ENCODE results near the gene PLEKHA3. TPM values are rescaled to one million over a fixed set of nuclear protein-coding genes. Genes with fewer than 3 reads are reported as not detected.
A peak's percentile ranks its signal among the peaks of the same experiment; 100 is the strongest.

The PLEKHA3 gene
- total and polyA plus RNA-seq, 9 of the 15 experiments (the other 6 are each of a cell fraction or from before 2014, with no cell fraction given), result 2.3 to 23.4 (median 10.5) TPM

DNA sequence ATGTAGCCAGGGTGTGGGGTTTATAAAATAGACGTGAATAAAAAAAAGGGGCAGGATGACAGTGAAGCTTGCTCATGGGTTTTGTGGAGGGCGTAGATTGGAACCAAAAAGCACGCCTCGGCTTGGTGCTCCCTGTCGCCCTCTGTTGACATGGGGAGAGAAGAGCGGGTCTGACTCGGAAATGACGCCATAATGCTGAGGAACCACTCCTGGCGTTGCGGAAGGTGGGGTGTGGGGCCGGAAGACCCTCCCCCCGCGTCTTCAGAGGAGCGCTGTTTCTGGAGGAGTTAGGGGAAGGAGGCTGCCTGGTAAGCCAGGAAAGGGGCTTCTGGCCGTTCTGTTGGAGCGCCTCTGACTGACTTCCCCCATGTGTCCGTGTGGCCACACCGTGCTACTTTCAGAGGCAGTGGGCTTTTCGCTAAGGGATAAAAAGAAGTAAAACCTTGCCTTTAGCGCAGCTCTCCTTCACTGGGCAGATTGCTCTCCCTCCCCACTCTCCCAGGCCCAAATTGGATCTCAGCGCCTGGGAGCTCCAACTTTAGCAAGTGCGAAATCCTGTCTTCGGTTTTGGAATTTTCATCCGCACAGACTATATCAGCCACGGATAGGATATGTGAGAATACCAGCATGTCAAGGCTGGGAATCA, 42.8 kb downstream of the PLEKHA3 start:
- H3K4me1 ChIP-seq (replicated peaks in 1 of 2; ENCODE audit: control insufficient read depth in 2 of 2, insufficient read depth in 2 of 2, low read length in 2 of 2), result peaks cover 0 to 2% of the 10 kb centered on the region in 2 experiments; a peak in 1 of 5 replicates
- H3K79me2 ChIP-seq (ENCODE audit: control insufficient read depth, insufficient read depth, low read length), result peaks cover 42% of the 10 kb centered on the region
- FAIRE-seq (peak; percentile 96), ATAC-seq (peak; percentile 99), DNase-seq (ENCODE audit: extremely low read depth in 1 of 4, low spot score in 3 of 4) (peak; percentile 92 to 97 (median 95))
- H3K27ac ChIP-seq (ENCODE audit: extremely low read depth, low read depth, low read length), result peak overlapping the region; percentile 76
- peak overlapping the region; percentile 80 to 92 for H3K9ac ChIP-seq (ENCODE audit: insufficient read depth in 1 of 2, low read depth in 2 of 2, low read length in 2 of 2)
- TSS peak; percentile 64 for BruUV-seq (replicated peaks)
- H3K4me3 ChIP-seq, result peak overlapping the region; percentile 54
- no peaks in the 10 kb centered on the region for H3K36me3 ChIP-seq (ENCODE audit: control insufficient read depth, insufficient read depth, low read length)
- intact Hi-C loops (cut with micrococcal nuclease), result loop anchor here (1.0 to 5.0 kb wide), 2 partner anchors 44 to 121 kb away; no protein-coding TSS in a partner anchor
- peak overlapping the region; percentile 96 for H2AFZ ChIP-seq (ENCODE audit: low read depth, low read length)
- peak overlapping the region; percentile 99 for H3K4me2 ChIP-seq (ENCODE audit: insufficient read depth, low read length)
- H3K9me3 ChIP-seq (replicated peaks; ENCODE audit: control insufficient read depth, insufficient read depth, low read depth, low read length), result no peaks in the 10 kb centered on the region; the same call in 1 of the 2 replicates
- ChIA-PET POLR2A (interaction anchor here (0.6 to 2.2 kb wide), 10 partner anchors 8 to 255 kb away, joined by 3 to 14 read pairs (median 4); partner anchors contain the start of genes PJVK and PRKRA), CTCF (ENCODE audit: low intra/inter-chr PET ratio) (interaction anchor here (0.6 to 0.8 kb wide), 2 partner anchors 44 to 80 kb away, joined by 4 to 5 read pairs; partner anchors contain the start of gene FKBP7)
- WGBS (ENCODE audit: insufficient coverage, low coverage, missing lambda C conversion rate), result 1% methylated on average over 25 of the region's 25 CpGs
- in situ Hi-C loops (cut with MboI), result no loop called here
- H4K20me1 ChIP-seq (replicated peaks; ENCODE audit: control insufficient read depth, insufficient read depth, low read length), result no peaks in the 10 kb centered on the region
- H3K9me1 ChIP-seq (ENCODE audit: control insufficient read depth, insufficient read depth, low read length), result no peaks in the 10 kb centered on the region
- no peaks in the 10 kb centered on the region for H3K27me3 ChIP-seq (ENCODE audit: control insufficient read depth in 2 of 2, insufficient read depth in 2 of 2, low read length in 2 of 2)
- TF ChIP-seq COPS2 (conservative IDR thresholded peaks at IDR 0.05), result no peak
- no peak for TF ChIP-seq RUNX1 (IDR thresholded peaks at IDR 0.05; ENCODE audit: low read depth)
- TF ChIP-seq SNIP1 (IDR thresholded peaks at IDR 0.05; ENCODE audit: low read depth), result no peak
- TF ChIP-seq, protein P1, sequence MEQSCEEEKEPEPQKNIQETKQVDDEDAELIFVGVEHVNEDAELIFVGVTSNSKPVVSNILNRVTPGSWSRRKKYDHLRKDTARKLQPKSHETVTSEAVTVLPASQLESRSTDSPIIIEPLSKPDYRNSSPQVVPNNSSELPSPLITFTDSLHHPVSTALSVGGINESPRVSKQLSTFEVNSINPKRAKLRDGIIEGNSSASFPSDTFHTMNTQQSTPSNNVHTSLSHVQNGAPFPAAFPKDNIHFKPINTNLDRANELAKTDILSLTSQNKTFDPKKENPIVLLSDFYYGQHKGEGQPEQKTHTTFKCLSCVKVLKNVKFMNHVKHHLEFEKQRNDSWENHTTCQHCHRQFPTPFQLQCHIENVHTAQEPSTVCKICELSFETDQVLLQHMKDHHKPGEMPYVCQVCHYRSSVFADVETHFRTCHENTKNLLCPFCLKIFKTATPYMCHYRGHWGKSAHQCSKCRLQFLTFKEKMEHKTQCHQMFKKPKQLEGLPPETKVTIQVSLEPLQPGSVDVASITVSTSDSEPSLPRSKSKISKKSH (CRISPR knock-in tag; IDR thresholded peaks at IDR 0.05), result no peak
- peak; percentile 76 for TF ChIP-seq SAP30 (IDR thresholded peaks at IDR 0.05; ENCODE audit: borderline replicate concordance, insufficient read depth, low read depth, low read length, poor library complexity, severe bottlenecking)
- TF ChIP-seq ZKSCAN8 (CRISPR knock-in tag; IDR thresholded peaks at IDR 0.05), result no peak
- no peak for TF ChIP-seq XRCC4 (IDR thresholded peaks at IDR 0.05; ENCODE audit: extremely low read depth, insufficient read depth, insufficient read length)
- TF ChIP-seq ARNT (IDR thresholded peaks at IDR 0.05), result peak in 1 of 2 experiments; percentile 47; a peak in 1 of 4 replicates
- TF ChIP-seq, protein P2, sequence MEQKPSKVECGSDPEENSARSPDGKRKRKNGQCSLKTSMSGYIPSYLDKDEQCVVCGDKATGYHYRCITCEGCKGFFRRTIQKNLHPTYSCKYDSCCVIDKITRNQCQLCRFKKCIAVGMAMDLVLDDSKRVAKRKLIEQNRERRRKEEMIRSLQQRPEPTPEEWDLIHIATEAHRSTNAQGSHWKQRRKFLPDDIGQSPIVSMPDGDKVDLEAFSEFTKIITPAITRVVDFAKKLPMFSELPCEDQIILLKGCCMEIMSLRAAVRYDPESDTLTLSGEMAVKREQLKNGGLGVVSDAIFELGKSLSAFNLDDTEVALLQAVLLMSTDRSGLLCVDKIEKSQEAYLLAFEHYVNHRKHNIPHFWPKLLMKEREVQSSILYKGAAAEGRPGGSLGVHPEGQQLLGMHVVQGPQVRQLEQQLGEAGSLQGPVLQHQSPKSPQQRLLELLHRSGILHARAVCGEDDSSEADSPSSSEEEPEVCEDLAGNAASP (IDR thresholded peaks at IDR 0.05), result no peak
- peak; percentile 72 for TF ChIP-seq C11orf30 (IDR thresholded peaks at IDR 0.05; ENCODE audit: low read depth)
- no peak for TF ChIP-seq RBM34 (IDR thresholded peaks at IDR 0.05; ENCODE audit: borderline replicate concordance, insufficient read depth, low read length)
- no peak for TF ChIP-seq ZBTB8A (IDR thresholded peaks at IDR 0.05; ENCODE audit: partially characterized antibody)
- peak; percentile 74 for TF ChIP-seq CEBPG (CRISPR knock-in tag; IDR thresholded peaks at IDR 0.05)
- TF ChIP-seq CEBPG (tag; conservative IDR thresholded peaks at IDR 0.05 in 1 of 2, IDR thresholded peaks at IDR 0.05 in 1 of 2), result peak; percentile 62 to 80
- peak; percentile 33; the same call in 1 of the 2 replicates for TF ChIP-seq STAT5A (IDR thresholded peaks at IDR 0.05; ENCODE audit: borderline replicate concordance, low read length)
- TF ChIP-seq MTA3 (IDR thresholded peaks at IDR 0.05; ENCODE audit: borderline replicate concordance), result peak; percentile 76; the same call in 1 of the 2 replicates
- TF ChIP-seq, protein P3, sequence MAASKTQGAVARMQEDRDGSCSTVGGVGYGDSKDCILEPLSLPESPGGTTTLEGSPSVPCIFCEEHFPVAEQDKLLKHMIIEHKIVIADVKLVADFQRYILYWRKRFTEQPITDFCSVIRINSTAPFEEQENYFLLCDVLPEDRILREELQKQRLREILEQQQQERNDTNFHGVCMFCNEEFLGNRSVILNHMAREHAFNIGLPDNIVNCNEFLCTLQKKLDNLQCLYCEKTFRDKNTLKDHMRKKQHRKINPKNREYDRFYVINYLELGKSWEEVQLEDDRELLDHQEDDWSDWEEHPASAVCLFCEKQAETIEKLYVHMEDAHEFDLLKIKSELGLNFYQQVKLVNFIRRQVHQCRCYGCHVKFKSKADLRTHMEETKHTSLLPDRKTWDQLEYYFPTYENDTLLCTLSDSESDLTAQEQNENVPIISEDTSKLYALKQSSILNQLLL (CRISPR knock-in tag; IDR thresholded peaks at IDR 0.05; ENCODE audit: borderline replicate concordance), result no peak
